RWPE1 (cell line): Measurements from ENCODE around the gene RIT2.
"Not testable (repeated sequence)": the region's sequence is repeated elsewhere in the genome, so short reads cannot be mapped to it uniquely, and the experiment has no call there.

ENCODE experiments used
- CTCF ChIA-PET: fragments of 350-600 bp; sonication (Branson Sonifier 250); formaldehyde crosslinking; extraction: SDS; loops from one replicate; lab custom pipeline; 2021; lab: Yijun Ruan, JAX
- POLR2A ChIA-PET: fragments of 400-600 bp; formaldehyde crosslinking; extraction: SDS; loops from one replicate; lab custom pipeline; 2020; ENCODE audit warnings: antibody characterized with exemption; ENCODE audit not compliant: low non-redundant PET; lab: Yijun Ruan, JAX
- DNase-seq: peaks from one replicate; pipeline ENCODE4 v3.0.0; 2012; ENCODE audit warnings: low spot score
- H3K27ac ChIP-seq: fragments of 450-650 bp; 2 replicates; pipeline ENCODE4 v1.5.1; 2017
- CTCF ChIP-seq: fragments of 450-650 bp; conservative IDR thresholded peaks from 2 replicates; pipeline ENCODE4 v1.5.1; 2017; ENCODE audit warnings: low read depth, mild to moderate bottlenecking

The RIT2 gene

GRCh38 chr18:42801706-42802105, 313.8 kb downstream of the RIT2 start:
- DNase-seq = no peak
- CTCF ChIA-PET = no interaction called here
- POLR2A ChIA-PET = no interaction called here
- no peak for TF ChIP-seq CTCF
- H3K27ac ChIP-seq = no peak overlapping the region

- TF ChIP-seq CTCF = no peak
- CTCF ChIA-PET = no interaction called here
- H3K27ac ChIP-seq = no peak overlapping the region
- POLR2A ChIA-PET = no interaction called here
- no peak for DNase-seq
Measured at GRCh38 chr18:42798606-42799170, 316.8 kb downstream of the RIT2 start.

- DNase-seq, POLR2A ChIA-PET, CTCF ChIA-PET, H3K27ac ChIP-seq: not testable (repeated sequence)
Measured at GRCh38 chr18:42795213-42795789, 320.2 kb downstream of the RIT2 start.

GRCh38 chr18:42792731-42793130, 322.8 kb downstream of the RIT2 start:
- ChIA-PET CTCF (no interaction called here), POLR2A (no interaction called here)
- no peak for TF ChIP-seq CTCF
- no peak for DNase-seq
- no peak overlapping the region for H3K27ac ChIP-seq

- TF ChIP-seq CTCF = no peak
- no peak overlapping the region for H3K27ac ChIP-seq
- CTCF ChIA-PET = no interaction called here
- POLR2A ChIA-PET = no interaction called here
- no peak for DNase-seq
Measured at GRCh38 chr18:42784632-42785031, 330.9 kb downstream of the RIT2 start.

GRCh38 chr18:42782929-42783328, 332.6 kb downstream of the RIT2 start:
- POLR2A ChIA-PET = no interaction called here

More at GRCh38 chr18:42782929-42783328, 332.6 kb downstream of the RIT2 start:
- CTCF ChIA-PET = no interaction called here
- no peak for DNase-seq
- no peak for TF ChIP-seq CTCF
- H3K27ac ChIP-seq = no peak overlapping the region
